CD14-positive monocyte (primary cell): ENCODE data around the gene SPG11. TPM values are rescaled to one million over a fixed set of nuclear protein-coding genes. Genes with fewer than 3 reads are reported as not detected.
A peak's percentile ranks its signal among the peaks of the same experiment; 100 is the strongest.

ENCODE experiments used
- DNase-seq, 3 donors: peaks; one replicate each; pipeline ENCODE4 v3.0.0-alpha.2; 2011 to 2022
- H2AFZ ChIP-seq: 2 replicates; pipeline ENCODE4 v1.6.0; 2012; ENCODE audit warnings: mild to moderate bottlenecking, low read depth, low read length, inconsistent platforms; ENCODE audit not compliant: insufficient read depth, poor library complexity, severe bottlenecking
- H3K27ac ChIP-seq, 2 donors: 1 replicate in 1 of 2; 2 replicates in 1 of 2; pipeline ENCODE4 v1.5.1; 2012 to 2013; ENCODE audit warnings: low read length in 2 of 2, control low read depth in 1 of 2, inconsistent platforms in 1 of 2, low read depth in 1 of 2, mild to moderate bottlenecking in 1 of 2
- H3K27me3 ChIP-seq, 2 donors: one replicate each; pipeline versions ENCODE4 v1.6.0 to v1.6.1; 2011 to 2013; ENCODE audit warnings: low read length in 2 of 2; ENCODE audit not compliant: control insufficient read depth in 2 of 2, insufficient read depth in 2 of 2
- H3K36me3 ChIP-seq, 2 donors: replicated peaks in 1 of 2; 1 replicate in 1 of 2; 2 replicates in 1 of 2; pipeline versions ENCODE4 v1.5.1 to v1.6.1; 2012 to 2013; ENCODE audit warnings: low read length in 2 of 2, control low read depth in 1 of 2, inconsistent platforms in 1 of 2, mild to moderate bottlenecking in 1 of 2; ENCODE audit not compliant: insufficient read depth in 2 of 2, control insufficient read depth in 1 of 2
- H3K4me1 ChIP-seq, 2 donors: 1 replicate in 1 of 2; 2 replicates in 1 of 2; pipeline versions ENCODE4 v1.5.1 to v1.6.1; 2012 to 2013; ENCODE audit warnings: low read length in 2 of 2, control low read depth in 1 of 2, inconsistent platforms in 1 of 2, mild to moderate bottlenecking in 1 of 2, moderate library complexity in 1 of 2; ENCODE audit not compliant: insufficient read depth in 2 of 2, control insufficient read depth in 1 of 2
- H3K4me2 ChIP-seq: replicated peaks from 2 replicates; pipeline ENCODE3; 2012; ENCODE audit warnings: low read length, moderate library complexity, mild to moderate bottlenecking; ENCODE audit not compliant: poor library complexity, severe bottlenecking; ENCODE audit errors: extremely low read depth
- H3K4me3 ChIP-seq, 3 experiments: fragments of 200-600 bp in 1 of 3; sonication (generic) in 1 of 3; replicated peaks in 1 of 3; 1 replicate in 2 of 3; 2 replicates in 1 of 3; pipeline ENCODE4 v1.5.1; 2011 to 2013; ENCODE audit warnings: low read length in 3 of 3, mild to moderate bottlenecking in 3 of 3, control low read depth in 2 of 3, low read depth in 2 of 3, inconsistent platforms in 1 of 3, moderate library complexity in 1 of 3
- H3K79me2 ChIP-seq: 2 replicates; pipeline ENCODE4 v1.6.0; 2012; ENCODE audit warnings: mild to moderate bottlenecking, control low read depth, inconsistent platforms, low read length, moderate library complexity; ENCODE audit not compliant: insufficient read depth
- H3K9ac ChIP-seq: 2 replicates; pipeline ENCODE4 v1.6.0; 2017; ENCODE audit warnings: low read length, mild to moderate bottlenecking; ENCODE audit not compliant: insufficient read depth, poor library complexity, severe bottlenecking
- H3K9me3 ChIP-seq, 2 donors: replicated peaks in 1 of 2; 1 replicate in 1 of 2; 2 replicates in 1 of 2; pipeline versions ENCODE4 v1.5.1 to v1.6.1; 2012 to 2013; ENCODE audit warnings: low read length in 2 of 2, control low read depth in 1 of 2; ENCODE audit not compliant: control insufficient read depth in 1 of 2, insufficient read depth in 1 of 2
- H4K20me1 ChIP-seq: 2 replicates; pipeline ENCODE4 v1.6.0; 2012; ENCODE audit warnings: mild to moderate bottlenecking, low read length, control low read depth, moderate library complexity; ENCODE audit not compliant: insufficient read depth
- H3K27ac Mint-ChIP-seq, 7 donors: one replicate each; pipeline ENCODE4 v1.8.0; 2020; ENCODE audit warnings: mild to moderate bottlenecking in 7 of 7, mixed read lengths in 7 of 7, moderate library complexity in 6 of 7, inconsistent platforms in 2 of 7
- H3K27me3 Mint-ChIP-seq, 3 donors: one replicate each; pipeline ENCODE4 v1.8.0; 2021 to 2022; ENCODE audit warnings: low read depth in 3 of 3, mild to moderate bottlenecking in 3 of 3, mixed read lengths in 3 of 3, moderate library complexity in 3 of 3, inconsistent platforms in 1 of 3
- H3K36me3 Mint-ChIP-seq, 2 donors: one replicate each; pipeline ENCODE4 v1.8.0; 2020; ENCODE audit warnings: mixed read lengths in 2 of 2, inconsistent platforms in 1 of 2, mild to moderate bottlenecking in 1 of 2
- H3K4me1 Mint-ChIP-seq: one replicate; pipeline ENCODE4 v1.8.0; 2020; ENCODE audit warnings: mild to moderate bottlenecking, mixed read lengths
- H3K4me3 Mint-ChIP-seq, 2 donors: one replicate each; pipeline ENCODE4 v1.8.0; 2020; ENCODE audit warnings: mild to moderate bottlenecking in 2 of 2, mixed read lengths in 2 of 2, moderate library complexity in 1 of 2
- H3K9me3 Mint-ChIP-seq, 7 donors: one replicate each; pipeline ENCODE4 v1.8.0; 2020 to 2022; ENCODE audit warnings: mixed read lengths in 7 of 7, mild to moderate bottlenecking in 6 of 7, moderate library complexity in 6 of 7, inconsistent platforms in 2 of 7
- WGBS: methylation state at CpG from one replicate; pipeline ENCODE4 v1.1.5; 2013; ENCODE audit warnings: missing lambda C conversion rate; ENCODE audit not compliant: insufficient coverage; 5-methylcytosine and 5-hydroxymethylcytosine counted together
- intact Hi-C, 2 donors: fragments of 100-400 bp; cut with micrococcal nuclease; formaldehyde crosslinking; loops; one replicate each; pipeline versions ENCODE4 v1.15.0 to v1.15.1; 2023
- polyA plus RNA-seq, 3 donors: library from polyadenylated mRNA; depleted of rRNA in 1 of 3; unstranded in 2 of 3; stranded (reverse) in 1 of 3; fragments of 300-500 nt in 2 of 3; fragments of >200 nt in 1 of 3; fragmentation: Illumina TruSeq in 2 of 3; gene quantifications; 1 replicate in 2 of 3; 2 replicates in 1 of 3; pipeline ENCODE4 v1.2.3, GENCODE V29; 2012 to 2021
- TF ChIP-seq, protein P1 (sequence below): fragments of 200-600 bp; IDR thresholded peaks from one replicate; pipeline ENCODE4 v1.8.0; 2022; ENCODE audit warnings: antibody characterized with exemption, mild to moderate bottlenecking

SPG11 gene
- polyA plus RNA-seq, 3 donors, result 26.4 to 140 (median 50.4) TPM

GRCh38 chr15:44695294-44695693, 31.8 kb upstream of the SPG11 start:
- Histone ChIP-seq H3K27ac (no peak overlapping the region), H2AFZ (peak overlapping the region; percentile 29), H3K79me2 (no peaks in the 10 kb centered on the region), H3K4me3 (no peak overlapping the region), H3K4me1 (peaks cover 6 to 13% of the 10 kb centered on the region in 2 donors), H3K4me2 (no peak overlapping the region), H4K20me1 (no peaks in the 10 kb centered on the region), H3K9ac (no peak overlapping the region), H3K27me3 (no peaks in the 10 kb centered on the region), H3K36me3 (no peaks in the 10 kb centered on the region), H3K9me3 (no peaks in the 10 kb centered on the region)
- Mint-ChIP-seq H3K4me3 (no peak overlapping the region), H3K27me3 (peaks cover 0 to 5% (median 0%) of the 10 kb centered on the region in 3 donors), H3K9me3 (peaks cover 2 to 10% (median 5%) of the 10 kb centered on the region in 7 donors), H3K36me3 (no peaks in the 10 kb centered on the region), H3K27ac (peak overlapping the region in 2 of 7 donors; percentile 6 to 31), H3K4me1 (peaks cover 15% of the 10 kb centered on the region)
- no CpG with 5 or more reads among the region's 3 CpGs for WGBS
- intact Hi-C loops, result no loop called here
- TF ChIP-seq, protein P1, sequence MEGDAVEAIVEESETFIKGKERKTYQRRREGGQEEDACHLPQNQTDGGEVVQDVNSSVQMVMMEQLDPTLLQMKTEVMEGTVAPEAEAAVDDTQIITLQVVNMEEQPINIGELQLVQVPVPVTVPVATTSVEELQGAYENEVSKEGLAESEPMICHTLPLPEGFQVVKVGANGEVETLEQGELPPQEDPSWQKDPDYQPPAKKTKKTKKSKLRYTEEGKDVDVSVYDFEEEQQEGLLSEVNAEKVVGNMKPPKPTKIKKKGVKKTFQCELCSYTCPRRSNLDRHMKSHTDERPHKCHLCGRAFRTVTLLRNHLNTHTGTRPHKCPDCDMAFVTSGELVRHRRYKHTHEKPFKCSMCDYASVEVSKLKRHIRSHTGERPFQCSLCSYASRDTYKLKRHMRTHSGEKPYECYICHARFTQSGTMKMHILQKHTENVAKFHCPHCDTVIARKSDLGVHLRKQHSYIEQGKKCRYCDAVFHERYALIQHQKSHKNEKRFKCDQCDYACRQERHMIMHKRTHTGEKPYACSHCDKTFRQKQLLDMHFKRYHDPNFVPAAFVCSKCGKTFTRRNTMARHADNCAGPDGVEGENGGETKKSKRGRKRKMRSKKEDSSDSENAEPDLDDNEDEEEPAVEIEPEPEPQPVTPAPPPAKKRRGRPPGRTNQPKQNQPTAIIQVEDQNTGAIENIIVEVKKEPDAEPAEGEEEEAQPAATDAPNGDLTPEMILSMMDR, result no peak
- no peak for DNase-seq

DNA sequence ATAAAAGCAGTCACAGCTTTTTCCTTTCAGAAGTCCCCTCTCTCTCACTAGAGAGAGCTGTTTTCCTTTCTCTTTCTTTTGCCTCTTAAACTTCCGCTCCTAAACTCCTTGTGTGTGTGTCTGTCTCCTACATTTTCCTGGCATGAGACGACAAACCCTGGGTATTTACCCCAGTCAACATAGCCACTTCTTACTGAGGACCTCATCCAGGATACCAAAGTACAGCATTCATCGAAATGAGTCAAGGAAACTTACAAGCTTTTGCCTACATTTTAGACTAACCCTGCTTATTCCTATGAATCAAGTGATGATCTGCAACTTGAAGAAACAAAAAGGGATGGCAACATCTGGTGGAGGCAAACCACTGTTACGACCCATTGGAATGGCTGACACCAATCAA, 31.0 kb upstream of the SPG11 start:
- H3K4me3 Mint-ChIP-seq, result no peak overlapping the region
- no peak for DNase-seq
- H3K4me2 ChIP-seq, result no peak overlapping the region
- H3K9me3 Mint-ChIP-seq, result peaks cover under 1 to 7% (median 4%) of the 10 kb centered on the region in 7 donors
- WGBS, result 100% methylated on average over 4 of the region's 4 CpGs
- no peaks in the 10 kb centered on the region for H3K27me3 ChIP-seq
- H3K36me3 ChIP-seq, result no peaks in the 10 kb centered on the region
- H3K4me1 ChIP-seq, result peaks cover 6 to 13% of the 10 kb centered on the region in 2 donors
- H3K27ac ChIP-seq, result no peak overlapping the region
- no peak overlapping the region for H3K9ac ChIP-seq
- no peaks in the 10 kb centered on the region for H3K9me3 ChIP-seq
- H3K4me3 ChIP-seq, result no peak overlapping the region
- H4K20me1 ChIP-seq, result no peaks in the 10 kb centered on the region
- H3K4me1 Mint-ChIP-seq, result peaks cover 15% of the 10 kb centered on the region
- TF ChIP-seq, protein P1, result no peak
- no peaks in the 10 kb centered on the region for H3K36me3 Mint-ChIP-seq
- peaks cover 0 to 5% (median 0%) of the 10 kb centered on the region in 3 donors for H3K27me3 Mint-ChIP-seq
- H3K27ac Mint-ChIP-seq, result peak overlapping the region in 1 of 7 donors; percentile 40
- H2AFZ ChIP-seq, result no peak overlapping the region
- H3K79me2 ChIP-seq, result no peaks in the 10 kb centered on the region
- intact Hi-C loops, result no loop called here
